Large intestine (tissue), 3 donors: ENCODE measurements around the gene PRKCQ. TPM values are rescaled to one million over a fixed set of nuclear protein-coding genes. Genes with fewer than 3 reads are reported as not detected.

Experiments
- DNase-seq, 2 donors: peaks; one replicate each; pipeline versions ENCODE4 v3.0.0 to v3.0.0-alpha.2; 2013
- H3K27ac ChIP-seq: one replicate; pipeline ENCODE4 v1.5.1; 2013; ENCODE audit warnings: low read length
- H3K27me3 ChIP-seq: 2 replicates; pipeline ENCODE4 v1.6.1; 2013; ENCODE audit warnings: low read length; ENCODE audit not compliant: control insufficient read depth, insufficient read depth
- H3K36me3 ChIP-seq: 2 replicates; pipeline ENCODE4 v1.6.1; 2013; ENCODE audit warnings: low read length; ENCODE audit not compliant: control insufficient read depth, insufficient read depth
- H3K4me1 ChIP-seq: one replicate; pipeline ENCODE4 v1.6.1; 2013; ENCODE audit warnings: low read length; ENCODE audit not compliant: control insufficient read depth, insufficient read depth
- H3K4me3 ChIP-seq: one replicate; pipeline ENCODE4 v1.5.1; 2013; ENCODE audit warnings: low read length
- H3K9me3 ChIP-seq: one replicate; pipeline ENCODE4 v1.6.1; 2013; ENCODE audit warnings: mild to moderate bottlenecking, low read depth, low read length, moderate library complexity; ENCODE audit not compliant: control insufficient read depth
- WGBS: methylation state at CpG from one replicate; pipeline ENCODE4 v1.1.5; 2013; ENCODE audit warnings: low lambda C conversion rate; ENCODE audit not compliant: insufficient coverage; 5-methylcytosine and 5-hydroxymethylcytosine counted together
- polyA plus RNA-seq: library from polyadenylated mRNA; unstranded; fragments of 120-200 nt; gene quantifications from one replicate; pipeline ENCODE4 v1.2.1, GENCODE V29; 2013

PRKCQ gene
- polyA plus RNA-seq, 1 donor, result 3.7 TPM

GRCh38 chr10:6409971-6410643, 170.0 kb downstream of the PRKCQ start:
- Histone ChIP-seq H3K9me3 (no peaks in the 10 kb centered on the region), H3K27ac (no peak overlapping the region), H3K27me3 (peaks cover 5% of the 10 kb centered on the region), H3K4me1 (no peaks in the 10 kb centered on the region), H3K4me3 (no peak overlapping the region), H3K36me3 (no peaks in the 10 kb centered on the region)
- peak; percentile 14 to 55 for DNase-seq
- no CpG with 5 or more reads among the region's 2 CpGs for WGBS

DNA sequence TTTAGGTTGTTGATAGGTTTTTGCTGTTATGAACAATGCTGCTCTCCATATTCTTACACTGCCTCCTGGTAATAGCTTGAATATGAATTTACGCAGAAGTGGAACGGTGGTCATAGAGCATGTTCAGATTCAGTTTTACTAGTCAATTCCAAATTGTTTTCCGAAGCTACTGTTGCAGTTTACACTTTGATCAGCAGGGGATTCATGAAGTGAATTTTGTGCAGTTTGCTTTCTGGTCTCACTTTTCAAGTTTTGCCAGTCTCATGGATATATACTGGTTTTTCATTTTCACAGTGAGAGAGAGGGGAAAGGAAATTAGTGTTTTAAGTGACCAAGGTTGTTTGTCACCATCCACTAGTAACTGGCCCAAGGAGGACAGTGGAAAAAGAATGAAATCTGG, 171.3 kb downstream of the PRKCQ start:
- no peak for DNase-seq
- H3K9me3 ChIP-seq, result no peaks in the 10 kb centered on the region
- H3K27me3 ChIP-seq, result peaks cover 5% of the 10 kb centered on the region
- H3K4me1 ChIP-seq, result no peaks in the 10 kb centered on the region
- no peak overlapping the region for H3K4me3 ChIP-seq
- WGBS, result 100% methylated on average over 1 of the region's 3 CpGs
- no peaks in the 10 kb centered on the region for H3K36me3 ChIP-seq
- H3K27ac ChIP-seq, result no peak overlapping the region

DNA sequence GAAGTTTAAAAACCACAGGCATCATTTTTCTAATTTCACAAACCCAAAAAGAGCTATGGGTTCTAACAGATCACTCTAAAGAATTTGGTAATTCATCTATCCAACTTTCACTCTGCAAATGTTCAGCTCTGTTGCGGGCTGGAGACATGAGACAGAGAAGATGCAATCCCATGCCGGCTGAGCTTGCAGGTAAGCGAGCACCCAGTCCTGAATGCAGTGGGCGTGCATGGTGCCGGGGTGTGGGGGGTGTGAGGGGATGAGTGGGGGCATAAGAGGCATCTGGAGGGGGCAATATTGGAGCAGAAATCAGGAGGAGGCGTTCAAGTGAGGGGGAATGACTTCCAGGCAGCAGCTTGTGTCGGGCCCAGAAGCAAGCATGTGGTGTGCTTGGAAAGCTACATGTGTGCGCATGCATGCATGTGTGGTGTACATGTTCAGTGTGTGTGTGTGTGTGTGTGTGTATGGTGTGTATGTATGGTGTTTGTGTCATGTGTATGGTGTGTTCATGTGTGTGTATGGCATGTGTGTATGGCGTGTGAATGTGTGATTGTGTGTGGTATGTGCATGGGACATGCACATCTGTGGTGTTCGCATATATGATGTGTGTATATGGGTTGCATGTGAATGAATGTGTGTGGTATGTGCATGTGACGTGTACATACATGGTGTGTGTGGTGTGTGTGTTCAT, 172.9 kb downstream of the PRKCQ start:
- WGBS, result 100% methylated on average over 1 of the region's 11 CpGs
- Histone ChIP-seq H3K36me3 (no peaks in the 10 kb centered on the region), H3K9me3 (no peaks in the 10 kb centered on the region), H3K4me1 (no peaks in the 10 kb centered on the region), H3K27me3 (peaks cover 11% of the 10 kb centered on the region), H3K27ac (no peak overlapping the region), H3K4me3 (no peak overlapping the region)
- no peak for DNase-seq

DNA sequence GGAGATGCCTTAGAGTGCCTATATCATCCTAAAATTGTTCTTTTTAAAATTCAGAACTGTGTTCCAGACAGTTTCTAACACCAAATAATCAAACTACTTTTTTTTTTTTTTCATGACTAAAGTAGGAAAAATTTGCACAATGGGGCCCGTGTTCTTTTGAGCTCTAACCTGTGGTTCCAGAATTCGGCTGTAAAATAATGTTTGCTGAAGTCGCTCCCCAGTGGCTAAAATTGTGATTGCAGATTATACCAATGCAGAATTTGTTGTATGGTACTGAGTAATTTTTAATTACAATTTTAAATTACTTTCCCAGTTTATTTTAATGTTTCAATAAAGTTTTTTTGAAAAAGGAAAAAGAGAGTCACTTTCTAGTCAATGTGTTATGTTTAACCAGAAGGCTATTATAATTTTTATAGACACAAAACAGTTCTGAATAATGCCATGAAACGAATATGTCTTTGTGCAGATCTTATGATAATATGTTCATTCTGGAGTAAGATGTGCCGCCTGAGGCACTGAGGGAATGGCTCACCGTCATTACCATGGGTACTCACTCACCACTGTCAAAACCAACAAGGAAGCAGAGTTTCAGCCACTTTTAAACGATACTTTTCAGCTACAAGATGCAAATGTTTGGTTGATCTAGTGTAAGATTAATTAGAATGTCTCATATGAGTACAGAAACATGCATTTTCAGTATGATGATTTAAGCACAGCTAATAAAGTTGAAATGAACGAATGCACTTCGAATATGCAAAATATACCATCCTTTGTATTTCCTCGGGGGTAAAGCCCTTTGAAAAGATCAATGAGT, 173.6 kb downstream of the PRKCQ start:
- H3K9me3 ChIP-seq, result no peaks in the 10 kb centered on the region
- WGBS, result 75% methylated on average over 3 of the region's 10 CpGs
- no peak overlapping the region for H3K27ac ChIP-seq
- peaks cover 11% of the 10 kb centered on the region for H3K27me3 ChIP-seq
- H3K4me1 ChIP-seq, result no peaks in the 10 kb centered on the region
- DNase-seq, result no peak
- H3K4me3 ChIP-seq, result no peak overlapping the region
- H3K36me3 ChIP-seq, result no peaks in the 10 kb centered on the region

DNA sequence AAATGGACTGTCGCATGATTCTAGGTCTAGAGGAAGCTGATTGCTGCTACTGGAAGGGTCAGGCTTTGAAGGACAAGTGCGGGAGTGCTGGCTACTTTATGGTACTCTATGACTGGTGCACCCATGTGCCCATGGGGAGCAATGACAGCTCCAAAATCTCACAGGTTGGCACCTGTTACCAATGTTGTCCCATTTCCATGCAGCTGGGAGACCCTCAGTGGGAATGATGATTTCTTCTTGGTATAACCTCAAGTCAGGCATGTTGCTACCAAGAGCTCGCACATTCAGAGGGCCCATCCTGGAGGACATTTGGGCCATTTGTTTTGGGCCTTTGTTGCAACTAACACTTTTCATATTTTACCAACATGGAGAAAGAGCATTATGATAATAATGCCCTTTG, 174.4 kb downstream of the PRKCQ start:
- no peaks in the 10 kb centered on the region for H3K9me3 ChIP-seq
- no peak for DNase-seq
- no CpG with 5 or more reads among the region's 3 CpGs for WGBS
- H3K36me3 ChIP-seq, result no peaks in the 10 kb centered on the region
- no peak overlapping the region for H3K27ac ChIP-seq
- no peak overlapping the region for H3K4me3 ChIP-seq
- H3K27me3 ChIP-seq, result peaks cover 11% of the 10 kb centered on the region
- H3K4me1 ChIP-seq, result no peaks in the 10 kb centered on the region

- no peak for DNase-seq
- 92% methylated on average over 1 of the region's 1 CpG for WGBS
- H3K9me3 ChIP-seq, result no peaks in the 10 kb centered on the region
- no peaks in the 10 kb centered on the region for H3K4me1 ChIP-seq
- peaks cover 11% of the 10 kb centered on the region for H3K27me3 ChIP-seq
- no peak overlapping the region for H3K4me3 ChIP-seq
- no peaks in the 10 kb centered on the region for H3K36me3 ChIP-seq
- H3K27ac ChIP-seq, result no peak overlapping the region
Observed at GRCh38 chr10:6404127-6405072, 175.7 kb downstream of the PRKCQ start.

DNA sequence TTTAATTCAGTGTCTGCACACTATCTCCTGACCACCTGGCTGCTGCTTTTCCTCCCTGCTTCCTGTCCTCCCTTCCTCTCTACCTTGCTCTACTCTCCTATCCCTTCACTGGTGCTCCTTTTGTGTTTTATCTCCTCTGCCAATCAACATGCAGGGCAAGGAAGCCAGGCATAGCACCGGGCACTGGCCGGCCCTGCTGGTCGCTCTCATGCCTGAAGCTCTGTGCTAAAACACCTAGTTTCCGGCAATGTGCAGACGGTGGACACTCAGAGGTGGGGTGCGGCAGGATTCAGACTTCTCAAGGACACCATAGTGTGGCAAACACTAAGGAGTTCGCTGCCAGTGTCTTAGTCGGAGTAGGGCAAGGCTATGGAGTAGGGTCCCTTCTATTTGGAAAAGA, 177.1 kb downstream of the PRKCQ start:
- Histone ChIP-seq H3K36me3 (no peaks in the 10 kb centered on the region), H3K4me1 (no peaks in the 10 kb centered on the region), H3K9me3 (no peaks in the 10 kb centered on the region), H3K27ac (no peak overlapping the region), H3K27me3 (peaks cover 11% of the 10 kb centered on the region), H3K4me3 (no peak overlapping the region)
- DNase-seq, result no peak
- WGBS, result no CpG with 5 or more reads among the region's 8 CpGs

DNA sequence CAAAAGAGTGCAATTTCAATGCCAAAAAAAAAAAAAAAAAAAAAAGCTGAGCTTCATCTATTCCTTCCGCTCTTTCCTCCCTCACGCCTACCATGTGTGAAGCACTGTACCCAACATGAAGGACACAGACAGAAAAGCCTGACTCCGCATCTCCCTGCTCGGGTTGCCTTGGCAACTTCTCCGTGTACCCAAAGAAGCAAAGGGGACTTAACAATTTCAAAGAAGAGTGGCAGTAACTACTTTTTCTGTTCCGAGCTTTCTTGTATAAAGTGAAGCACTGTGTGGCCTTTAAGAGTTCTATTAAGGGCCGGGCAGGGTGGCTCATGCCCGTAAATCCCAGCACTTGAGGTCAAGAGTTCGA, 177.7 kb downstream of the PRKCQ start:
- Histone ChIP-seq H3K27me3 (peaks cover 11% of the 10 kb centered on the region), H3K9me3 (no peaks in the 10 kb centered on the region), H3K4me3 (no peak overlapping the region), H3K27ac (no peak overlapping the region), H3K36me3 (no peaks in the 10 kb centered on the region), H3K4me1 (no peaks in the 10 kb centered on the region)
- DNase-seq, result no peak
- WGBS, result no CpG with 5 or more reads among the region's 9 CpGs

GRCh38 chr10:6401558-6402348, 178.3 kb downstream of the PRKCQ start:
- DNase-seq, result peak; percentile 77 to 87
- Histone ChIP-seq H3K9me3 (no peaks in the 10 kb centered on the region), H3K27me3 (peaks cover 11% of the 10 kb centered on the region), H3K4me1 (no peaks in the 10 kb centered on the region), H3K4me3 (peak overlapping the region; percentile 11), H3K36me3 (no peaks in the 10 kb centered on the region), H3K27ac (no peak overlapping the region)
- no CpG with 5 or more reads among the region's 18 CpGs for WGBS
